H1 (cell line): ENCODE data around the gene GALNTL6. TPM values are rescaled to one million over a fixed set of nuclear protein-coding genes. Genes with fewer than 3 reads are reported as not detected.

Experiments used
- CHD7 ChIP-seq: fragments of 300-600 bp; sonication (generic); IDR thresholded peaks from 2 replicates; pipeline ENCODE4 v1.7.1; 2012; ENCODE audit warnings: low read length, moderate library complexity, mild to moderate bottlenecking, inconsistent platforms; ENCODE audit not compliant: insufficient replicate concordance
- CTCF ChIP-seq, 3 experiments: IDR thresholded peaks; 1 replicate in 2 of 3; 2 replicates in 1 of 3; pipeline versions ENCODE4 v1.5.1 to v1.6.1; 2011; ENCODE audit warnings: low read length in 3 of 3, mild to moderate bottlenecking in 3 of 3, inconsistent platforms in 2 of 3, low read depth in 1 of 3, moderate library complexity in 1 of 3; ENCODE audit not compliant: insufficient read depth in 1 of 3; ENCODE audit errors: control extremely low read depth in 1 of 3
- RXRA ChIP-seq: IDR thresholded peaks from 2 replicates; pipeline ENCODE4 v1.6.1; 2011; ENCODE audit warnings: low read depth, mild to moderate bottlenecking, low read length, moderate library complexity; ENCODE audit not compliant: insufficient read depth
- SAP30 ChIP-seq: fragments of 300-600 bp; sonication (generic); IDR thresholded peaks from 2 replicates; pipeline ENCODE4 v1.7.1; 2012; ENCODE audit warnings: low read length, moderate library complexity, mild to moderate bottlenecking, inconsistent platforms; ENCODE audit not compliant: insufficient read depth, insufficient replicate concordance
- polyA plus RNA-seq, 7 experiments: library from polyadenylated mRNA; depleted of rRNA in 3 of 7; stranded (reverse) in 5 of 7; unstranded in 2 of 7; fragments of >200 nt in 5 of 7; fragments of 200-250 nt in 2 of 7; gene quantifications; 1 replicate in 5 of 7; 2 replicates in 1 of 7; 4 replicates in 1 of 7; pipeline versions ENCODE4 v1.2.1 to v1.2.3, GENCODE V29; 2011 to 2013; ENCODE audit warnings: missing spikeins in 2 of 7, mixed read lengths in 2 of 7
- total RNA-seq: library from RNA; stranded (reverse); fragmentation: NEBNext Ultra II Directional; extraction: Animal tissue kit (Norgen Biotek cat#: 25700); gene quantifications from 2 replicates; pipeline ENCODE4 v1.2.1, GENCODE V29; 2021

The GALNTL6 gene
- total and polyA plus RNA-seq, 2 of the 8 experiments (the other 6 are each of a cell fraction or from before 2014, with no cell fraction given), result 0.03 to 0.32 TPM

GRCh38 chr4:172666711-172667368 is 853.6 kb downstream of the GALNTL6 start (continued):
- no peak for TF ChIP-seq CHD7
- TF ChIP-seq RXRA, result no peak
- peak in 1 of 3 experiments; percentile 54; a peak in 2 of 4 replicates for TF ChIP-seq CTCF (IDR thresholded peaks at IDR 0.05; ENCODE audit: control extremely low read depth in 1 of 3, insufficient read depth in 1 of 3, low read depth in 1 of 3, low read length in 3 of 3)
- TF ChIP-seq SAP30, result no peak
- TF ChIP-seq, all 59 proteins: peak for 2
